ENCODE measurements around the gene SPATA13.
A peak's percentile ranks its signal among the peaks of the same experiment; 100 is the strongest.
"Not testable (repeated sequence)": the region's sequence is repeated elsewhere in the genome, so short reads cannot be mapped to it uniquely, and the experiment has no call there.

SPATA13 gene

DNA sequence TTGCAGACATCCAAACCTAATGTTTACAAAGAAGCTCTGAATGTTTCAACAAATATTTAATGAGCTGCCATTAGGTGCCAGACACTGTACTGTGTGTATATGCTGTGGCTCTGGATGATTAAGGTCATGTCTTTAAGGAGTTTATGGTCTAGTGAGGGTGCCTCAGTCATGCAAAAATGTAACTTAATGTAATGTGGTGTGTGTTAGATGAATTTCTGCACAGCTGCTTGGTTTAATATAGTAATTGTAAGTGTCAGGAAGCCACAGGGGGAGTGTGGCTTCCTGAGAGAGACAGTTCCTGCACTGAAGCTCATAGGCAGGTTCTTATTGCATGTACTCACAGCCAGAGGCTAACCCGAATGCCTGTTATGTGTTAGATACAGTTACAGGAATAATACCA lies 43.3 kb downstream of the SPATA13 start:
- Histone ChIP-seq H3K9me3 (ENCODE audit: control insufficient read depth, insufficient read depth, low read depth, low read length) (no peaks in the 10 kb centered on the region), H3K4me1 (ENCODE audit: control insufficient read depth, insufficient read depth, low read length) (no peaks in the 10 kb centered on the region), H3K4me3 (ENCODE audit: low read depth, low read length) (no peak overlapping the region), H3K36me3 (ENCODE audit: control insufficient read depth in 2 of 2, insufficient read depth in 1 of 2, low read length in 2 of 2) (no peaks in the 10 kb centered on the region), H3K27ac (ENCODE audit: extremely low read depth, low read depth, low read length) (no peak overlapping the region)
- ChIA-PET POLR2A (no interaction called here), CTCF (interaction anchor here (1.8 kb wide), 1 partner anchor 25 kb away, joined by 5 read pairs; no protein-coding TSS in a partner anchor)
- TF ChIP-seq ZNF2 (tag by site-specific recombination; IDR thresholded peaks at IDR 0.05) (no peak), ZBTB48 (tag by site-specific recombination; IDR thresholded peaks at IDR 0.05) (no peak), ZNF501 (tag by site-specific recombination; IDR thresholded peaks at IDR 0.05) (no peak)

DNA sequence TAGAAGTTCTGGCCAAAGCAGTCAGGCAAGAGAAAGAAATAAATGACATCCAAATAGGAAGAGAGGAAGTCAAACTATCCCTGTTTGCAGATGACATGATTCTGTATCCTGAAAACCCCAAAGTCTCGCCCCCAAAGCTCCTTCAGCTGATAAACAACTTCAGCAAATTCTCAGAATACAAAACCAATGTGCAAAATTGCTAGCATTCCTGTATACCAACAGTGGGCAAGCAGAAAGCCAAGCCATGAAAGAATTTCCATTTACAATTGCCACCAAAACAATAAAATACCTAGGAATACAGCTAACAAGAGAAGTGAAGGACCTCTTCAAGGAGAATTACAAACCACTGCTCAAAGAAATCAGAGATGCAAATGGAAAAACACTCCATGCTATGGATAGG lies 44.6 kb downstream of the SPATA13 start:
- H3K36me3 ChIP-seq (ENCODE audit: control insufficient read depth in 2 of 2, insufficient read depth in 1 of 2, low read length in 2 of 2); H3K9me3 ChIP-seq (ENCODE audit: control insufficient read depth, insufficient read depth, low read depth, low read length); H3K4me1 ChIP-seq (ENCODE audit: control insufficient read depth, insufficient read depth, low read length); H3K4me3 ChIP-seq (ENCODE audit: low read depth, low read length); H3K27ac ChIP-seq (ENCODE audit: extremely low read depth, low read depth, low read length); POLR2A ChIA-PET: not testable (repeated sequence)
- CTCF ChIA-PET: interaction anchor here (1.8 kb wide), 1 partner anchor 24 kb away, joined by 5 read pairs; no protein-coding TSS in a partner anchor

DNA sequence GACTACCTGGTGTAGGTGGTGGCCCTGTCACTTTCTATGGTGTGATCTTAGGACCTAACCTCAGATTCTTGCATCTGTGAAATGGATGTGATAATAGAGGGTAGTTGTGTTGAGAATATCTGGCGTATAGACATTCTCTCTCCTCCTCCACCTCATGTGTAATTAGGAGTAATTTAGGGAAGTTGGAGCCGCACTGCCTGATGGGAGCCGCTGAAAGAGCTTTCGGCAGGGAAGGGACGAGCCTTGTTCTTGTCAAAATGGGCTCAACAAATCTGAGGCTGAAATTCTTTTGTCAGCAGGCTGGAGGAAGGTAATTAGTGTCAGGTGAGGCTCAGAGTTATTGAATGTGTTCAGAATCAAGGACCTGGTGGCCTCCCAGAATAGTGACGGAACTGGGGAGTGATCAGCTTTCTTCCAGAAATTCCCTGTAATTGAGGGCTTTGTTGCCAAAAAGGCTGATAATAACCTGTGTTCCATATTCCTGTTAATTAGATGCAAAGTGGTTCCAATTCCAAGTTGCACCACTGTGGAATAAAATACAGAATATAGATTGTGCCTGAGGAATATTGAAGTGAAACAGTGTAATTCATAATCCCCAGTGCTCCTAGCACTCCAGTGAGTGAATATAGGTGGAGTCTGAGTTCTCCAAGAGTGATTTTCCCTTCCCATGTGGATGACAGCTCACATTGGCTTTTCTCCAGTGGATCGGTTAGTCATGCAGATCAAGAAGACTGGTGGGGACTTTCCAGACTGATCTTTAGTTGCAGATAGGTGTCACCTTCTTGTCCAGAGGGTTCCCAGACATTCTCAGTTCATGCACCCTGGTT lies 47.5 kb downstream of the SPATA13 start:
- TF ChIP-seq ZBTB17 (tag by site-specific recombination; IDR thresholded peaks at IDR 0.05): no peak
- TF ChIP-seq SP7 (tag by site-specific recombination; IDR thresholded peaks at IDR 0.05): peak; percentile 58; the same call in 1 of the 2 replicates
- Histone ChIP-seq H3K9me3 (ENCODE audit: control insufficient read depth, insufficient read depth, low read depth, low read length) (no peaks in the 10 kb centered on the region), H3K4me3 (ENCODE audit: low read depth, low read length) (no peak overlapping the region), H3K27ac (ENCODE audit: extremely low read depth, low read depth, low read length) (no peak overlapping the region), H3K4me1 (ENCODE audit: control insufficient read depth, insufficient read depth, low read length) (no peaks in the 10 kb centered on the region), H3K36me3 (ENCODE audit: control insufficient read depth in 2 of 2, insufficient read depth in 1 of 2, low read length in 2 of 2) (no peaks in the 10 kb centered on the region)
- POLR2A ChIA-PET: no interaction called here
- CTCF ChIA-PET: no interaction called here

DNA sequence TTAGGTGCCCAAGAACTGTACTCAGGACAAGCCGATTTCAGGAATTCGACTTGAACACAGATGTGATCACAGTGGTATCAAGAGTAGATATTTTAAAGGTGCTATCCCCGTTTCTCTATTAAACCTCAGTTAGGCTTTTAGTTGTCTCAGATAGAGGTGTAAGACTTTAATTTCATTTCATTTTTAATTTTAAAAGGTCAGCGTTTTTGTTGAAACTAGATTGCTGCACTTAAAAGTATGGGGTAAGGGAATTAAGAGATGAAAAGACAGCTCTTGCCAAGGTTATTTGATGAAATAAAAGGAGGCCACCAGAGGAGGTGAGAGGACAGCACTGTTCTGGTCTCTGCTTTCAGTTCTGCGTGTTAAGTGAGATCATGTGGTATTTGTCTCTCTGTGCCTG lies 48.6 kb downstream of the SPATA13 start:
- POLR2A ChIA-PET: no interaction called here
- Histone ChIP-seq H3K4me1 (ENCODE audit: control insufficient read depth, insufficient read depth, low read length) (no peaks in the 10 kb centered on the region), H3K9me3 (ENCODE audit: control insufficient read depth, insufficient read depth, low read depth, low read length) (no peaks in the 10 kb centered on the region), H3K27ac (ENCODE audit: extremely low read depth, low read depth, low read length) (no peak overlapping the region), H3K4me3 (ENCODE audit: low read depth, low read length) (no peak overlapping the region), H3K36me3 (ENCODE audit: control insufficient read depth in 2 of 2, insufficient read depth in 1 of 2, low read length in 2 of 2) (no peaks in the 10 kb centered on the region)
- CTCF ChIA-PET: interaction anchor here (0.6 to 1.3 kb wide), 2 partner anchors 16 to 156 kb away, joined by 3 to 4 read pairs; no protein-coding TSS in a partner anchor
- TF ChIP-seq ZBTB1 (tag by site-specific recombination; IDR thresholded peaks at IDR 0.05) (no peak), OVOL3 (tag by site-specific recombination; IDR thresholded peaks at IDR 0.05) (no peak), KLF10 (tag by site-specific recombination; IDR thresholded peaks at IDR 0.05) (no peak), ZNF174 (tag by site-specific recombination; IDR thresholded peaks at IDR 0.05) (no peak), ZNF169 (tag by site-specific recombination; IDR thresholded peaks at IDR 0.05) (no peak), EGR2 (tag by site-specific recombination; IDR thresholded peaks at IDR 0.05; ENCODE audit: low read depth) (no peak), SP2 (tag by site-specific recombination; IDR thresholded peaks at IDR 0.05) (no peak), IKZF3 (tag by site-specific recombination; IDR thresholded peaks at IDR 0.05) (no peak)
- TF ChIP-seq, protein P1, sequence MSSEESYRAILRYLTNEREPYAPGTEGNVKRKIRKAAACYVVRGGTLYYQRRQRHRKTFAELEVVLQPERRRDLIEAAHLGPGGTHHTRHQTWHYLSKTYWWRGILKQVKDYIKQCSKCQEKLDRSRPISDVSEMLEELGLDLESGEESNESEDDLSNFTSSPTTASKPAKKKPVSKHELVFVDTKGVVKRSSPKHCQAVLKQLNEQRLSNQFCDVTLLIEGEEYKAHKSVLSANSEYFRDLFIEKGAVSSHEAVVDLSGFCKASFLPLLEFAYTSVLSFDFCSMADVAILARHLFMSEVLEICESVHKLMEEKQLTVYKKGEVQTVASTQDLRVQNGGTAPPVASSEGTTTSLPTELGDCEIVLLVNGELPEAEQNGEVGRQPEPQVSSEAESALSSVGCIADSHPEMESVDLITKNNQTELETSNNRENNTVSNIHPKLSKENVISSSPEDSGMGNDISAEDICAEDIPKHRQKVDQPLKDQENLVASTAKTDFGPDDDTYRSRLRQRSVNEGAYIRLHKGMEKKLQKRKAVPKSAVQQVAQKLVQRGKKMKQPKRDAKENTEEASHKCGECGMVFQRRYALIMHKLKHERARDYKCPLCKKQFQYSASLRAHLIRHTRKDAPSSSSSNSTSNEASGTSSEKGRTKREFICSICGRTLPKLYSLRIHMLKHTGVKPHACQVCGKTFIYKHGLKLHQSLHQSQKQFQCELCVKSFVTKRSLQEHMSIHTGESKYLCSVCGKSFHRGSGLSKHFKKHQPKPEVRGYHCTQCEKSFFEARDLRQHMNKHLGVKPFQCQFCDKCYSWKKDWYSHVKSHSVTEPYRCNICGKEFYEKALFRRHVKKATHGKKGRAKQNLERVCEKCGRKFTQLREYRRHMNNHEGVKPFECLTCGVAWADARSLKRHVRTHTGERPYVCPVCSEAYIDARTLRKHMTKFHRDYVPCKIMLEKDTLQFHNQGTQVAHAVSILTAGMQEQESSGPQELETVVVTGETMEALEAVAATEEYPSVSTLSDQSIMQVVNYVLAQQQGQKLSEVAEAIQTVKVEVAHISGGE (tag by site-specific recombination; conservative IDR thresholded peaks at IDR 0.05; ENCODE audit: low read depth): no peak
- TF ChIP-seq, protein P2, sequence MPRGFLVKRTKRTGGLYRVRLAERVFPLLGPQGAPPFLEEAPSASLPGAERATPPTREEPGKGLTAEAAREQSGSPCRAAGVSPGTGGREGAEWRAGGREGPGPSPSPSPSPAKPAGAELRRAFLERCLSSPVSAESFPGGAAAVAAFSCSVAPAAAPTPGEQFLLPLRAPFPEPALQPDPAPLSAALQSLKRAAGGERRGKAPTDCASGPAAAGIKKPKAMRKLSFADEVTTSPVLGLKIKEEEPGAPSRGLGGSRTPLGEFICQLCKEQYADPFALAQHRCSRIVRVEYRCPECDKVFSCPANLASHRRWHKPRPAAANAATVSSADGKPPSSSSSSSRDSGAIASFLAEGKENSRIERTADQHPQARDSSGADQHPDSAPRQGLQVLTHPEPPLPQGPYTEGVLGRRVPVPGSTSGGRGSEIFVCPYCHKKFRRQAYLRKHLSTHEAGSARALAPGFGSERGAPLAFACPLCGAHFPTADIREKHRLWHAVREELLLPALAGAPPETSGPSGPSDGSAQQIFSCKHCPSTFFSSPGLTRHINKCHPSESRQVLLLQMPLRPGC (tag by site-specific recombination; IDR thresholded peaks at IDR 0.05): no peak
- TF ChIP-seq, protein P3, sequence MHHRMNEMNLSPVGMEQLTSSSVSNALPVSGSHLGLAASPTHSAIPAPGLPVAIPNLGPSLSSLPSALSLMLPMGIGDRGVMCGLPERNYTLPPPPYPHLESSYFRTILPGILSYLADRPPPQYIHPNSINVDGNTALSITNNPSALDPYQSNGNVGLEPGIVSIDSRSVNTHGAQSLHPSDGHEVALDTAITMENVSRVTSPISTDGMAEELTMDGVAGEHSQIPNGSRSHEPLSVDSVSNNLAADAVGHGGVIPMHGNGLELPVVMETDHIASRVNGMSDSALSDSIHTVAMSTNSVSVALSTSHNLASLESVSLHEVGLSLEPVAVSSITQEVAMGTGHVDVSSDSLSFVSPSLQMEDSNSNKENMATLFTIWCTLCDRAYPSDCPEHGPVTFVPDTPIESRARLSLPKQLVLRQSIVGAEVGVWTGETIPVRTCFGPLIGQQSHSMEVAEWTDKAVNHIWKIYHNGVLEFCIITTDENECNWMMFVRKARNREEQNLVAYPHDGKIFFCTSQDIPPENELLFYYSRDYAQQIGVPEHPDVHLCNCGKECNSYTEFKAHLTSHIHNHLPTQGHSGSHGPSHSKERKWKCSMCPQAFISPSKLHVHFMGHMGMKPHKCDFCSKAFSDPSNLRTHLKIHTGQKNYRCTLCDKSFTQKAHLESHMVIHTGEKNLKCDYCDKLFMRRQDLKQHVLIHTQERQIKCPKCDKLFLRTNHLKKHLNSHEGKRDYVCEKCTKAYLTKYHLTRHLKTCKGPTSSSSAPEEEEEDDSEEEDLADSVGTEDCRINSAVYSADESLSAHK (tag by site-specific recombination; IDR thresholded peaks at IDR 0.05): no peak
- TF ChIP-seq, protein P4, sequence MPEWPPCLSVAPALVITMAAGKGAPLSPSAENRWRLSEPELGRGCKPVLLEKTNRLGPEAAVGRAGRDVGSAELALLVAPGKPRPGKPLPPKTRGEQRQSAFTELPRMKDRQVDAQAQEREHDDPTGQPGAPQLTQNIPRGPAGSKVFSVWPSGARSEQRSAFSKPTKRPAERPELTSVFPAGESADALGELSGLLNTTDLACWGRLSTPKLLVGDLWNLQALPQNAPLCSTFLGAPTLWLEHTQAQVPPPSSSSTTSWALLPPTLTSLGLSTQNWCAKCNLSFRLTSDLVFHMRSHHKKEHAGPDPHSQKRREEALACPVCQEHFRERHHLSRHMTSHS (tag by site-specific recombination; IDR thresholded peaks at IDR 0.05): no peak
- TF ChIP-seq, protein P5, sequence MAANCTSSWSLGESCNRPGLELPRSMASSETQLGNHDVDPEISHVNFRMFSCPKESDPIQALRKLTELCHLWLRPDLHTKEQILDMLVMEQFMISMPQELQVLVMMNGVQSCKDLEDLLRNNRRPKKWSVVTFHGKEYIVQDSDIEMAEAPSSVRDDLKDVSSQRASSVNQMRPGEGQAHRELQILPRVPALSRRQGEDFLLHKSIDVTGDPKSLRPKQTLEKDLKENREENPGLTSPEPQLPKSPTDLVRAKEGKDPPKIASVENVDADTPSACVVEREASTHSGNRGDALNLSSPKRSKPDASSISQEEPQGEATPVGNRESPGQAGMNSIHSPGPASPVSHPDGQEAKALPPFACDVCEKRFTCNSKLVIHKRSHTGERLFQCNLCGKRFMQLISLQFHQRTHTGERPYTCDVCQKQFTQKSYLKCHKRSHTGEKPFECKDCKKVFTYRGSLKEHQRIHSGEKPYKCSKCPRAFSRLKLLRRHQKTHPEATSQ (tag by site-specific recombination; IDR thresholded peaks at IDR 0.05): no peak

All from HEK293 (cell line).